ENCODE measurements around the gene C17orf67. TPM values are rescaled to one million over a fixed set of nuclear protein-coding genes. Genes with fewer than 3 reads are reported as not detected.

The C17orf67 gene
- total RNA-seq, 1 donor from 2014 or later: 10.1 TPM

DNA sequence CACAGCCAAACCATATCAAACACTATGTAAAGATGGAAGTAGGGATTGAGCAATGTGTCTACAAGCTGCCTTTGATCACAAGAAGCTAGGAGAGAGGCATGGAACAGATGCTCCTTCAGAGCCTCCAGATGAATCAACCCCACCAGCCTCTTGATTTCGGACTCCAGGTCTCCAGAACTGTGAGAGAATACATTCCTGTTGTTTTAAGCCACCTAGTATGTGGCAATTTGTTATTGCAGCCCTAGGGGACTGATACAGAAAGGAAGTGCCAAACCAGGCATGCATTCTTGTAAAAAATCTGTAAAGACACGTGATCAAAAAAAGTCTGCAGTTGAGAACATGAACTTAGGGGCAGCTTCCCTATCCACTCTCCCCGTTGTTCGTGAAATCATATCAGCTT, 91.1 kb downstream of the C17orf67 start:
- H3K4me3 ChIP-seq: no peak overlapping the region
- intact Hi-C loops (cut with DNase I): no loop called here
- no peaks in the 10 kb centered on the region for H3K9me3 ChIP-seq
- TF ChIP-seq CTCF (IDR thresholded peaks at IDR 0.05): no peak
- no peaks in the 10 kb centered on the region for H3K4me1 ChIP-seq
- H3K36me3 ChIP-seq: no peaks in the 10 kb centered on the region
- H3K27ac ChIP-seq: no peak overlapping the region
- no peaks in the 10 kb centered on the region for H3K27me3 ChIP-seq
- DNase-seq (ENCODE audit: low spot score in 2 of 2): no peak

Other genes with a start within 250 kb of the C17orf67 start
- gene NOG, start 240.2 kb downstream of the C17orf67 start, total RNA-seq: not detected
- gene DGKE, start 231 bp upstream of the C17orf67 start, total RNA-seq: 85.0 TPM
- 65.3 TPM for gene TRIM25, start 80.1 kb upstream of the C17orf67 start, total RNA-seq
- gene COIL, start 127.1 kb upstream of the C17orf67 start, total RNA-seq: 4.8 TPM
- gene SCPEP1, start 144.2 kb upstream of the C17orf67 start, total RNA-seq: 76.2 TPM

Data from ascending aorta (tissue), 2 donors.